K562 (cell line): ENCODE data around the gene RHCG.

ENCODE experiments used
- CREM ChIP-seq: IDR thresholded peaks from 2 replicates; pipeline ENCODE4 v1.6.1; 2014; ENCODE audit warnings: antibody characterized with exemption, low read depth
- RCOR1 ChIP-seq, 2 experiments: IDR thresholded peaks; 2 replicates each; pipeline ENCODE4 v1.6.1; 2012; ENCODE audit warnings: low read depth in 2 of 2, low read length in 2 of 2, borderline replicate concordance in 1 of 2, improper control_type of control experiment in 1 of 2

DNA sequence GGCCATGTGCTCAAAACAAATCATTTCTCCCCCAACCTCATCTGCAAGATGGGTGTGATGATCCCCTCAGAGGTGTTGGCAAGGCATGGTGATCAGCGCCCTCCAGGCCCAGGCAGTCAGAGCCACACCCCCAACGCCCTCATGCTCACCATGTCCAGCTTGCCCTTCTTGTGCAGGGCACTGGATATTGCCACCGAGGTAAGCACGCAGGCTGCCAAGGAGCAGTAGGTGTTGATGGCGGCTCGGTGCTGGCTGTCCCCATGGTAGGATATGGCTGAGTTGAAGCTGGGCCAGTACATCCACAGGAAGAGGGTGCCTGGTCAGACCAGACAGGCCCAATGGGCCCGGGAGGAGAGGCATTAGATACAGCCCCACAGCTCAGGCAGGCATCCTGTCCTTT is 17.2 kb downstream of the RHCG start:
- TF ChIP-seq CREM (no peak), RCOR1 (IDR thresholded peaks at IDR 0.05; ENCODE audit: borderline replicate concordance in 1 of 2, low read depth in 2 of 2, low read length in 2 of 2) (no peak)
